Erythroblast (primary cell): ENCODE data around the gene NPIPA7.
"Not testable (repeated sequence)": the region's sequence is repeated elsewhere in the genome, so short reads cannot be mapped to it uniquely, and the experiment has no call there.

Source experiments
- GATA1 ChIP-seq: IDR thresholded peaks from 2 replicates; pipeline ENCODE4 v1.6.1; 2011; ENCODE audit warnings: low read depth, mild to moderate bottlenecking, control low read depth, low read length, moderate library complexity
- POLR2A ChIP-seq: IDR thresholded peaks from 2 replicates; pipeline ENCODE4 v1.6.1; 2011; ENCODE audit warnings: mild to moderate bottlenecking, low read length

DNA sequence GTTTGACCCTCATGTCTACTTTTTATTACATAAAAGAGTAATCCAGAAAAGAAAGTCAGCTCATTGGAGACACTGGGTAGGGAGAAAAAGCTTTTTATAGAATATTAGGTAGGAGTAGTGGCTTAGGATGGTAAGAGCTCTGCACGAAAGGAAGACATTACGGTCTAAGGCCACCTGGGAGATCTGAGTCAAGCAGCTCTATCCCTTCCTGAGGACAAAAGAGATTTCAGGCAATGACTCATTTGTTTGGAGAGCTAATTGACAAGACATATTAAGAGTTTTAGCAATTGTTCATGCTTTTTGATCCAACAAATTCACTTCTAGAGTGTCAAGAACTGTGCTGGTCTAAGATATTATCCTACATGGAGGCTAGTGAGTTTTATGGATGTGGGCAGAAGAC, 62.5 kb downstream of the NPIPA7 start:
- not testable (repeated sequence) for TF ChIP-seq POLR2A, GATA1
